GM12892 (cell line): ENCODE measurements around the gene USP40.

Experiments used
- POLR2A ChIP-seq: IDR thresholded peaks from 2 replicates; pipeline ENCODE4 v1.6.1; 2011; ENCODE audit warnings: low read depth, low read length, control low read depth
- TAF1 ChIP-seq: IDR thresholded peaks from 2 replicates; pipeline ENCODE4 v1.6.1; 2011; ENCODE audit warnings: low read depth, mild to moderate bottlenecking, control low read depth, low read length, borderline replicate concordance

- TF ChIP-seq TAF1 (no peak), POLR2A (no peak)
These were observed 105.7 kb downstream of the USP40 start for GRCh38 chr2:233460726-233461441.
